Neural crest cell (in vitro differentiated cells): ENCODE measurements around the gene HDAC9. TPM values are rescaled to one million over a fixed set of nuclear protein-coding genes. Genes with fewer than 3 reads are reported as not detected.

Source experiments
- DNase-seq: peaks from one replicate; pipeline ENCODE4 v3.0.0; 2021; ENCODE audit warnings: low read depth, mixed read lengths, low spot score
- H3K27ac Mint-ChIP-seq: one replicate; pipeline ENCODE4 v1.8.0; 2021; ENCODE audit warnings: mild to moderate bottlenecking, mixed read lengths; ENCODE audit not compliant: unreplicated experiment
- H3K27me3 Mint-ChIP-seq: 2 replicates; pipeline ENCODE4 v1.8.0; 2021; ENCODE audit warnings: low read depth, mild to moderate bottlenecking, mixed read lengths
- H3K36me3 Mint-ChIP-seq: 2 replicates; pipeline ENCODE4 v1.8.0; 2021; ENCODE audit warnings: low read depth, mild to moderate bottlenecking, mixed read lengths
- H3K4me1 Mint-ChIP-seq: 2 replicates; pipeline ENCODE4 v1.8.0; 2021; ENCODE audit warnings: mixed read lengths
- H3K4me3 Mint-ChIP-seq: one replicate; pipeline ENCODE4 v1.8.0; 2021; ENCODE audit warnings: mild to moderate bottlenecking, mixed read lengths
- H3K9me3 Mint-ChIP-seq: 2 replicates; pipeline ENCODE4 v1.8.0; 2021; ENCODE audit warnings: mixed read lengths
- CTCF ChIP-seq: fragments of 200-600 bp; sonication (generic); conservative IDR thresholded peaks from 2 replicates; pipeline ENCODE4 v1.5.0; 2021; ENCODE audit warnings: antibody characterized with exemption, mild to moderate bottlenecking
- total RNA-seq: library from RNA; stranded (reverse); gene quantifications from 2 replicates; pipeline ENCODE4 v1.2.1, GENCODE V29; 2021

The HDAC9 gene
- total RNA-seq, 1 donor from 2014 or later: 32.3 TPM

- no peak overlapping the region for H3K4me3 Mint-ChIP-seq
- no peak overlapping the region for H3K27ac Mint-ChIP-seq
- no peaks in the 10 kb centered on the region for H3K27me3 Mint-ChIP-seq
- TF ChIP-seq CTCF: no peak
- H3K9me3 Mint-ChIP-seq: no peaks in the 10 kb centered on the region
- H3K36me3 Mint-ChIP-seq: no peaks in the 10 kb centered on the region
- no peak for DNase-seq
- H3K4me1 Mint-ChIP-seq: peaks cover 16% of the 10 kb centered on the region
Observed at GRCh38 chr7:18577096-18577771, 81.7 kb downstream of the HDAC9 start.

- Mint-ChIP-seq H3K4me3 (no peak overlapping the region), H3K36me3 (peaks cover 2% of the 10 kb centered on the region), H3K27ac (no peak overlapping the region), H3K9me3 (peaks cover 2% of the 10 kb centered on the region), H3K27me3 (no peaks in the 10 kb centered on the region), H3K4me1 (peaks cover 20% of the 10 kb centered on the region)
- no peak for DNase-seq
- TF ChIP-seq CTCF: no peak
Observed at GRCh38 chr7:18579698-18580097, 84.1 kb downstream of the HDAC9 start.

- peaks cover 2% of the 10 kb centered on the region for H3K9me3 Mint-ChIP-seq
- DNase-seq: no peak
- H3K27me3 Mint-ChIP-seq: no peaks in the 10 kb centered on the region
- H3K27ac Mint-ChIP-seq: peak overlapping the region; percentile 87
- H3K4me3 Mint-ChIP-seq: no peak overlapping the region
- H3K36me3 Mint-ChIP-seq: peaks cover 2% of the 10 kb centered on the region
- TF ChIP-seq CTCF: no peak
- H3K4me1 Mint-ChIP-seq: peaks cover 20% of the 10 kb centered on the region
Observed at GRCh38 chr7:18580950-18581349, 85.4 kb downstream of the HDAC9 start.

- H3K36me3 Mint-ChIP-seq: peaks cover 2% of the 10 kb centered on the region
- H3K4me1 Mint-ChIP-seq: peaks cover 20% of the 10 kb centered on the region
- H3K27ac Mint-ChIP-seq: no peak overlapping the region
- peaks cover 2% of the 10 kb centered on the region for H3K9me3 Mint-ChIP-seq
- no peaks in the 10 kb centered on the region for H3K27me3 Mint-ChIP-seq
- DNase-seq: no peak
- no peak overlapping the region for H3K4me3 Mint-ChIP-seq
- no peak for TF ChIP-seq CTCF
Observed at GRCh38 chr7:18583305-18583704, 87.8 kb downstream of the HDAC9 start.

- Mint-ChIP-seq H3K9me3 (no peaks in the 10 kb centered on the region), H3K4me3 (no peak overlapping the region), H3K27me3 (no peaks in the 10 kb centered on the region), H3K4me1 (peaks cover 5% of the 10 kb centered on the region), H3K27ac (no peak overlapping the region), H3K36me3 (peaks cover 5% of the 10 kb centered on the region)
- no peak for TF ChIP-seq CTCF
- DNase-seq: no peak
Observed at GRCh38 chr7:18590241-18590640, 94.7 kb downstream of the HDAC9 start.
